ENCODE data around the gene CLECL1.

The CLECL1 gene

GRCh38 chr12:9756170-9756569 lies 23.3 kb upstream of the CLECL1 start:
- Histone ChIP-seq H3K9me3 (ENCODE audit: insufficient read depth, low read length) (peaks cover 4% of the 10 kb centered on the region; the same call in 1 of the 2 replicates), H3K9ac (ENCODE audit: insufficient read length, low read depth) (no peak overlapping the region), H3K4me3 (ENCODE audit: insufficient read length, low read depth) (no peak overlapping the region), H3K36me3 (ENCODE audit: insufficient read depth, insufficient read length, low read length) (no peaks in the 10 kb centered on the region), H3K4me1 (ENCODE audit: insufficient read depth, insufficient read length) (no peaks in the 10 kb centered on the region), H3K27me3 (ENCODE audit: insufficient read depth, insufficient read length) (no peaks in the 10 kb centered on the region)
- DNase-seq (ENCODE audit: low read depth, low spot score): no peak
- no peak for TF ChIP-seq YY1 (IDR thresholded peaks at IDR 0.05; ENCODE audit: insufficient read depth, insufficient read length)
- no peak for TF ChIP-seq SUZ12 (IDR thresholded peaks at IDR 0.05; ENCODE audit: extremely low read depth, insufficient read depth, insufficient read length)

DNA sequence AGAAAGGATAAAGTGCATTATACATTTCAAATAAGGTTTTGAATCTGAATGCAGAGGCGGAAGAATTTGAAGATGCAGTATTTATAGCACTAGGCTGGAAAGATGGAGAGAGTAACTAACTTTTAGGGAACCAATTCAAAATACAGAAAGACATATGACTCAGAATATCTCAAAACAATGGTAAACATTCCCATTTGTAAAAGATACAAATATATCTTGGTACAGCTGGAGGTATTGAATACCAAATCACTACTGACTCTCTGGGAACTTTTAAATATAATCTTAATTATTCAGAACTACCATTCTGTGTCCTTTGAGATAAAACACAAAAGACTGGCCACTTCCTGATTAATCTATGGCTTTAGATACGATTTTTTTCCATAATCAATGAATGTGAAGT lies 22.7 kb upstream of the CLECL1 start:
- Histone ChIP-seq H3K9ac (ENCODE audit: insufficient read length, low read depth) (no peak overlapping the region), H3K4me1 (ENCODE audit: insufficient read depth, insufficient read length) (no peaks in the 10 kb centered on the region), H3K27me3 (ENCODE audit: insufficient read depth, insufficient read length) (no peaks in the 10 kb centered on the region), H3K36me3 (ENCODE audit: insufficient read depth, insufficient read length, low read length) (no peaks in the 10 kb centered on the region), H3K4me3 (ENCODE audit: insufficient read length, low read depth) (no peak overlapping the region), H3K9me3 (ENCODE audit: insufficient read depth, low read length) (peaks cover 4% of the 10 kb centered on the region; the same call in 1 of the 2 replicates)
- TF ChIP-seq SUZ12 (IDR thresholded peaks at IDR 0.05; ENCODE audit: extremely low read depth, insufficient read depth, insufficient read length) (no peak), YY1 (IDR thresholded peaks at IDR 0.05; ENCODE audit: insufficient read depth, insufficient read length) (no peak), ZNF274 (IDR thresholded peaks at IDR 0.05; ENCODE audit: low read depth, low read length) (no peak)
- no peak for DNase-seq (ENCODE audit: low read depth, low spot score)

DNA sequence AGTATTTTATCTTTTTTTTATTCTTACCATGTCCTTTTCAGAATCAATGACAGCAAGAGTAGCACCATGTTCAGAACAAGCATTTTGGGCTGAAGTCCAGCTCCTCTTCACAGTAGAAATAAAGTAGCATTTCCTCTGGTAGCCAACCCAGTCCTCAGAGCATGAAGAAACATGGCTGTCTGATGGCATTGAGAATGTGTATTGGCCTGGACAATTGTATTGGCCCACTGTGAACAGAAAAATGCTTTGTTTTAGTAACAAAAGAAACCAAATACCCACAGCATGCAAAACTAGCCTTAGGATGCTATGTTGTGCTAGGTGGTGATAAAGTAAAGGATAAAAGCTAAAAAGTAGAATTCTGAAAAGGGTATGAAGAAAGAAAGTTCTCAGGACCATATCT lies 22.1 kb upstream of the CLECL1 start:
- Histone ChIP-seq H3K4me3 (ENCODE audit: insufficient read length, low read depth) (no peak overlapping the region), H3K4me1 (ENCODE audit: insufficient read depth, insufficient read length) (no peaks in the 10 kb centered on the region), H3K9ac (ENCODE audit: insufficient read length, low read depth) (no peak overlapping the region), H3K9me3 (ENCODE audit: insufficient read depth, low read length) (peaks cover 4% of the 10 kb centered on the region; the same call in 1 of the 2 replicates), H3K36me3 (ENCODE audit: insufficient read depth, insufficient read length, low read length) (no peaks in the 10 kb centered on the region), H3K27me3 (ENCODE audit: insufficient read depth, insufficient read length) (no peaks in the 10 kb centered on the region)
- no peak for DNase-seq (ENCODE audit: low read depth, low spot score)
- TF ChIP-seq YY1 (IDR thresholded peaks at IDR 0.05; ENCODE audit: insufficient read depth, insufficient read length): no peak
- no peak for TF ChIP-seq SUZ12 (IDR thresholded peaks at IDR 0.05; ENCODE audit: extremely low read depth, insufficient read depth, insufficient read length)
- no peak for TF ChIP-seq ZNF274 (IDR thresholded peaks at IDR 0.05; ENCODE audit: low read depth, low read length)

GRCh38 chr12:9754099-9754927 lies 21.4 kb upstream of the CLECL1 start:
- no peak for TF ChIP-seq YY1 (IDR thresholded peaks at IDR 0.05; ENCODE audit: insufficient read depth, insufficient read length)
- no peaks in the 10 kb centered on the region for H3K27me3 ChIP-seq (ENCODE audit: insufficient read depth, insufficient read length)
- H3K9me3 ChIP-seq (ENCODE audit: insufficient read depth, low read length): peaks cover 4% of the 10 kb centered on the region; the same call in 1 of the 2 replicates
- DNase-seq (ENCODE audit: low read depth, low spot score): no peak
- H3K9ac ChIP-seq (ENCODE audit: insufficient read length, low read depth): no peak overlapping the region
- H3K4me1 ChIP-seq (ENCODE audit: insufficient read depth, insufficient read length): no peaks in the 10 kb centered on the region
- H3K4me3 ChIP-seq (ENCODE audit: insufficient read length, low read depth): no peak overlapping the region
- no peaks in the 10 kb centered on the region for H3K36me3 ChIP-seq (ENCODE audit: insufficient read depth, insufficient read length, low read length)

DNA sequence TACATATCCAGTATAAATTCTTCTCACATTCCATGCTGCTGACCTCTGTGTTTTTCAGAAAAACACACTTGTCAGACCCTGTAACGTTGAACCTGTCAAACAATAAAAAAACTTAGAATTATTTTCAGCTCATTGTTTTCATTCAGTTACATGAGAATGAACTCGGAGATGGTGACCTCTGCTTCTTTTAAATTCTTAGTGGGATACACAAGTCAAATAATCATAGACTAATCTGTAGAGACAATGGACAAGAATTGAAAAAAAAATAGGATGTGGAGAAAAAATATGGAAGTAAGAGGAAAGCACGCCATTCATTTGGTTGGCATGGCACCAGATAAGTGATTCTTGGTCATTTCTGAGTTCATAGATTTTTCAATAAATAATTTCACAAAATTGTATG lies 20.6 kb upstream of the CLECL1 start:
- no peaks in the 10 kb centered on the region for H3K4me1 ChIP-seq (ENCODE audit: insufficient read depth, insufficient read length)
- peaks cover 4% of the 10 kb centered on the region; the same call in 1 of the 2 replicates for H3K9me3 ChIP-seq (ENCODE audit: insufficient read depth, low read length)
- no peaks in the 10 kb centered on the region for H3K36me3 ChIP-seq (ENCODE audit: insufficient read depth, insufficient read length, low read length)
- TF ChIP-seq ZNF274 (IDR thresholded peaks at IDR 0.05; ENCODE audit: low read depth, low read length) (no peak), YY1 (IDR thresholded peaks at IDR 0.05; ENCODE audit: insufficient read depth, insufficient read length) (no peak), SUZ12 (IDR thresholded peaks at IDR 0.05; ENCODE audit: extremely low read depth, insufficient read depth, insufficient read length) (no peak)
- no peaks in the 10 kb centered on the region for H3K27me3 ChIP-seq (ENCODE audit: insufficient read depth, insufficient read length)
- no peak for DNase-seq (ENCODE audit: low read depth, low spot score)
- no peak overlapping the region for H3K9ac ChIP-seq (ENCODE audit: insufficient read length, low read depth)
- no peak overlapping the region for H3K4me3 ChIP-seq (ENCODE audit: insufficient read length, low read depth)

DNA sequence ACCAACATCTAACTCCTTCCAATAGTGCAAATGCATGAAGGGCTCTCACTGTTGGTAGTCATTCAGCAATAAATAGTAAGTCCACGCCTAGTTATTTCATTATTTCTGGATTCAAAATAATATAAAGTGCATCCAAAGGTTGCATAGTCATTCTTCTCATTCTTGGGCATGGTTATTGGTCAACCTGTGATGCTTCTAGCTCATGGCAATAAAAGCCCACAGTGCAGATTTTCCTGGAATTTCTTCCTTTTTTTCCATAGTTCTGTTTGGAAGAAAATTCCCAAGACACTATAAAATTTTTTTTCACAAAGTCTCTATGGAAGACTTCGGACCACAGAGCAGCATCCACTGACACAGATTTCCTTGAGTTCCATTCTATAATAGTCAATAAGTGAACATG lies 20.2 kb upstream of the CLECL1 start:
- H3K9me3 ChIP-seq (ENCODE audit: insufficient read depth, low read length): peaks cover 4% of the 10 kb centered on the region; the same call in 1 of the 2 replicates
- DNase-seq (ENCODE audit: low read depth, low spot score): no peak
- no peak overlapping the region for H3K9ac ChIP-seq (ENCODE audit: insufficient read length, low read depth)
- H3K27me3 ChIP-seq (ENCODE audit: insufficient read depth, insufficient read length): no peaks in the 10 kb centered on the region
- no peaks in the 10 kb centered on the region for H3K36me3 ChIP-seq (ENCODE audit: insufficient read depth, insufficient read length, low read length)
- no peak overlapping the region for H3K4me3 ChIP-seq (ENCODE audit: insufficient read length, low read depth)
- H3K4me1 ChIP-seq (ENCODE audit: insufficient read depth, insufficient read length): no peaks in the 10 kb centered on the region
- TF ChIP-seq SUZ12 (IDR thresholded peaks at IDR 0.05; ENCODE audit: extremely low read depth, insufficient read depth, insufficient read length) (no peak), ZNF274 (IDR thresholded peaks at IDR 0.05; ENCODE audit: low read depth, low read length) (no peak), YY1 (IDR thresholded peaks at IDR 0.05; ENCODE audit: insufficient read depth, insufficient read length) (no peak)

DNA sequence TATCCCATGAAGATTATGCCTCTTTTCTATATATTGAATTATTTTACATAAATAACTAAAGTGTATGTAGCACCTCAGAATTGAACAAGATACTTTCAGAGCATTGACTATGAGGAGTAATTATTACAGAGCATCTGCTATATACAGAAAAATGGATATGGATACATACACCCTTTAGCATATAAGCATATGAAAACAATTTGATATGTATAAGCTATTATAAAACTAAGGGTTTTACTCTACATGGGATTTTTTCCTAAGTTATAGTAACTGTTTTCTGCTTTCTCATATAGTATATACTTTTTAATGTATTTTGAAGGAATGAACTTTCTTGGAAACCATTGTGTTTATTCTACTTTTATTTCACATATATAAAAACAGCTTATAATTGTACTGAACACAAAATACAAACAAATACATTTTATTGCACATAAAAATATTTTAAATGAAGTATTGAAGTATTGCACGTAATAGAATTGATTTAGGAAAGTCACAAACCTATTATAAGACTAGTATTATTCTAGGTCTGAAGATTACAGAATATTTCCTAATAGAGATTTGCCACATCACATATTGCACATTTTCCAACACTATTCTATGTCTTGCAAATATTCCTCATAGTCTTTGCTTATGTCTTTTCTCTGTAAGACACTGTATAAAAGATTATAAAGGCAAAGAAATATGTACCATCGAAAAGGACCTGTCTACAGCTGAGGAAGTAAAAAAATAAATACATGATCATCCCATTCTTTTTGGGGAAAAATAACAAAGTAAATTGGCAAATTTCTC lies 19.4 kb upstream of the CLECL1 start:
- Histone ChIP-seq H3K36me3 (ENCODE audit: insufficient read depth, insufficient read length, low read length) (no peaks in the 10 kb centered on the region), H3K27me3 (ENCODE audit: insufficient read depth, insufficient read length) (no peaks in the 10 kb centered on the region), H3K4me3 (ENCODE audit: insufficient read length, low read depth) (no peak overlapping the region), H3K4me1 (ENCODE audit: insufficient read depth, insufficient read length) (no peaks in the 10 kb centered on the region), H3K9ac (ENCODE audit: insufficient read length, low read depth) (no peak overlapping the region), H3K9me3 (ENCODE audit: insufficient read depth, low read length) (peaks cover 4% of the 10 kb centered on the region; the same call in 1 of the 2 replicates)
- DNase-seq (ENCODE audit: low read depth, low spot score): no peak
- TF ChIP-seq YY1 (IDR thresholded peaks at IDR 0.05; ENCODE audit: insufficient read depth, insufficient read length) (no peak), ZNF274 (IDR thresholded peaks at IDR 0.05; ENCODE audit: low read depth, low read length) (no peak), SUZ12 (IDR thresholded peaks at IDR 0.05; ENCODE audit: extremely low read depth, insufficient read depth, insufficient read length) (no peak)

All from NT2/D1 (cell line).